GM06990 (cell line): ENCODE data around the gene CPM.

Source experiments
- DNase-seq: peaks from one replicate; pipeline ENCODE4 v3.0.0-alpha.2; 2011; ENCODE audit not compliant: insufficient read length; ENCODE audit errors: extremely low read depth
- H3K27me3 ChIP-seq: replicated peaks from 2 replicates; pipeline ENCODE4 v1.6.0; 2011; ENCODE audit warnings: low read length; ENCODE audit not compliant: control insufficient read depth, insufficient read depth
- H3K36me3 ChIP-seq: 2 replicates; pipeline ENCODE4 v1.5.1; 2011; ENCODE audit warnings: low read length; ENCODE audit not compliant: control insufficient read depth, insufficient read depth
- H3K4me3 ChIP-seq: replicated peaks from 2 replicates; pipeline ENCODE4 v1.5.1; 2011; ENCODE audit warnings: low read depth, mild to moderate bottlenecking, control low read depth, low read length
- CTCF ChIP-seq: IDR thresholded peaks from 2 replicates; pipeline ENCODE4 v1.5.1; 2011; ENCODE audit warnings: low read length, control low read depth, mild to moderate bottlenecking, inconsistent platforms; ENCODE audit not compliant: insufficient read depth, poor library complexity, severe bottlenecking

The CPM gene

GRCh38 chr12:68911197-68911718 is 21.7 kb downstream of the CPM start:
- Histone ChIP-seq H3K27me3 (no peaks in the 10 kb centered on the region), H3K4me3 (no peak overlapping the region), H3K36me3 (no peaks in the 10 kb centered on the region)
- TF ChIP-seq CTCF, result no peak
- no peak for DNase-seq

- no peak for DNase-seq
- H3K4me3 ChIP-seq, result no peak overlapping the region
- no peak for TF ChIP-seq CTCF
- no peaks in the 10 kb centered on the region for H3K36me3 ChIP-seq
- no peaks in the 10 kb centered on the region for H3K27me3 ChIP-seq
Measured at GRCh38 chr12:68910128-68910527, 22.8 kb downstream of the CPM start.

DNA sequence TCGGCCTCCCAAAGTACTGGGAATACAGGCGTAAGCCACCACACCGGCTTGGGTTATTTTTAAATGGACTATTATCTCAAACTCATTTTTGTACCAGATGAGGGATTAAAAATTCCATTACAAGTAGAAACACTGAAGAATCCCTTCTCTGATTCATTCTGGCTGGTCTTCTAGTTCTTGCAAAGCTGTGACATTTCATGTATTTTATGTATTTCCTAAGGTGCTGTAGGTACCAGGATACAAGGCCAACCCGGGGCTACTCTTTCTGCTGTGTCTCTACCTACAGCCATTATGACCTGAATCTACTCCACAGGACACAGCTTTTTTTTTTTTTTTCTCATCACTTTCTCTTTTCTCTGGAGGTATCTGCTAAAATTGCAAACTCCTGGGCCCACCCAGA is 24.9 kb downstream of the CPM start:
- Histone ChIP-seq H3K36me3 (no peaks in the 10 kb centered on the region), H3K27me3 (no peaks in the 10 kb centered on the region; the same call in 1 of the 2 replicates), H3K4me3 (no peak overlapping the region)
- no peak for DNase-seq
- TF ChIP-seq CTCF, result no peak

DNA sequence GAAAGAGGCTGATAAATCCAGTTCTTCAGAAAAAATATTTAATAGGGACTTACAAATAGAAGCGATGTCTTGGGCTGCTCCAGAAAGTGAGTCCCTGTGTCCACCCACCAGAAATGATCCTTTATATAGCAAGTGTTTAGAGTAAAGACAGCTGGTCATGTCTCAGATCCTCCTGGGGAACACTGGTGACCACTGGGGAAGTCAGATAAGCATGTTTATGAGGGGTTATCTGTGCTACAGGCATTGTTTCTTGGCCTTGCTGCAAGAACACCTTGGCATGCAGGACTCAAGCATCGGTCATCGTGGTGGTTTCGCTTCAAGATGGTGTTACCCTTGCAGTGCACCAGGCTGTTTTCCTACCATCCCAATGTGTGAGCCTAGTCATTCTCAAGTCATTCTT is 27.2 kb downstream of the CPM start:
- Histone ChIP-seq H3K27me3 (no peaks in the 10 kb centered on the region; the same call in 1 of the 2 replicates), H3K36me3 (no peaks in the 10 kb centered on the region), H3K4me3 (no peak overlapping the region)
- DNase-seq, result no peak
- no peak for TF ChIP-seq CTCF

- TF ChIP-seq CTCF, result no peak
- no peak for DNase-seq
- Histone ChIP-seq H3K27me3 (no peaks in the 10 kb centered on the region; the same call in 1 of the 2 replicates), H3K4me3 (no peak overlapping the region), H3K36me3 (no peaks in the 10 kb centered on the region)
Measured at GRCh38 chr12:68904351-68904962, 28.5 kb downstream of the CPM start.
